ENCODE data around the gene PIK3CD. TPM values are rescaled to one million over a fixed set of nuclear protein-coding genes. Genes with fewer than 3 reads are reported as not detected.

PIK3CD gene
- total RNA-seq, 1 donor = 14.1 TPM

GRCh38 chr1:9714257-9714718 lies 62.8 kb downstream of the PIK3CD start:
- no peak overlapping the region for H3K27ac ChIP-seq (ENCODE audit: low read depth, low read length)
- H3K4me1 ChIP-seq (ENCODE audit: insufficient read depth, low read length) = peaks cover 7% of the 10 kb centered on the region
- no peak overlapping the region for H3K4me2 ChIP-seq (ENCODE audit: insufficient read depth, low read length)
- no peaks in the 10 kb centered on the region for H3K27me3 ChIP-seq (ENCODE audit: insufficient read depth, low read length)
- no peak overlapping the region for H3K4me3 ChIP-seq (ENCODE audit: insufficient read depth, low read length)
- no peaks in the 10 kb centered on the region for H3K36me3 ChIP-seq (ENCODE audit: insufficient read depth, low read length)
- no peak for TF ChIP-seq CTCF (IDR thresholded peaks at IDR 0.05; ENCODE audit: extremely low read depth, low read depth, low read length)
- H3K9me3 ChIP-seq (ENCODE audit: low read depth, low read length) = no peaks in the 10 kb centered on the region
- no peak overlapping the region for H2AFZ ChIP-seq (ENCODE audit: low read length)
- no peak for DNase-seq (ENCODE audit: insufficient read length, low spot score, missing footprints)
- H4K20me1 ChIP-seq (ENCODE audit: insufficient read depth, low read length) = no peaks in the 10 kb centered on the region
- H3K79me2 ChIP-seq (ENCODE audit: insufficient read depth, low read length) = no peaks in the 10 kb centered on the region

GRCh38 chr1:9715536-9716226 lies 64.2 kb downstream of the PIK3CD start:
- no peak for TF ChIP-seq CTCF (IDR thresholded peaks at IDR 0.05; ENCODE audit: extremely low read depth, low read depth, low read length)
- H3K4me2 ChIP-seq (ENCODE audit: insufficient read depth, low read length) = no peak overlapping the region
- H3K27me3 ChIP-seq (ENCODE audit: insufficient read depth, low read length) = no peaks in the 10 kb centered on the region

GRCh38 chr1:9716404-9717192 lies 65.1 kb downstream of the PIK3CD start:
- no peak overlapping the region for H3K4me2 ChIP-seq (ENCODE audit: insufficient read depth, low read length)
- H4K20me1 ChIP-seq (ENCODE audit: insufficient read depth, low read length) = no peaks in the 10 kb centered on the region
- H3K4me1 ChIP-seq (ENCODE audit: insufficient read depth, low read length) = peaks cover 10% of the 10 kb centered on the region
- no peaks in the 10 kb centered on the region for H3K27me3 ChIP-seq (ENCODE audit: insufficient read depth, low read length)
- DNase-seq (ENCODE audit: insufficient read length, low spot score, missing footprints) = peak; percentile 72
- H3K79me2 ChIP-seq (ENCODE audit: insufficient read depth, low read length) = no peaks in the 10 kb centered on the region
- no peak overlapping the region for H2AFZ ChIP-seq (ENCODE audit: low read length)
- H3K9me3 ChIP-seq (ENCODE audit: low read depth, low read length) = no peaks in the 10 kb centered on the region
- H3K27ac ChIP-seq (ENCODE audit: low read depth, low read length) = no peak overlapping the region
- TF ChIP-seq CTCF (IDR thresholded peaks at IDR 0.05; ENCODE audit: extremely low read depth, low read depth, low read length) = no peak
- no peaks in the 10 kb centered on the region for H3K36me3 ChIP-seq (ENCODE audit: insufficient read depth, low read length)
- no peak overlapping the region for H3K4me3 ChIP-seq (ENCODE audit: insufficient read depth, low read length)

More at GRCh38 chr1:9715536-9716226, 64.2 kb downstream of the PIK3CD start:
- H3K4me3 ChIP-seq (ENCODE audit: insufficient read depth, low read length) = no peak overlapping the region
- H3K27ac ChIP-seq (ENCODE audit: low read depth, low read length) = no peak overlapping the region
- DNase-seq (ENCODE audit: insufficient read length, low spot score, missing footprints) = no peak
- no peaks in the 10 kb centered on the region for H3K36me3 ChIP-seq (ENCODE audit: insufficient read depth, low read length)
- no peaks in the 10 kb centered on the region for H3K9me3 ChIP-seq (ENCODE audit: low read depth, low read length)
- peaks cover 10% of the 10 kb centered on the region for H3K4me1 ChIP-seq (ENCODE audit: insufficient read depth, low read length)
- H4K20me1 ChIP-seq (ENCODE audit: insufficient read depth, low read length) = no peaks in the 10 kb centered on the region
- H2AFZ ChIP-seq (ENCODE audit: low read length) = no peak overlapping the region
- H3K79me2 ChIP-seq (ENCODE audit: insufficient read depth, low read length) = no peaks in the 10 kb centered on the region

All from osteoblast (primary cell).